GM12875 (cell line): ENCODE results near the gene VWF.
"Not testable (repeated sequence)": the region's sequence is repeated elsewhere in the genome, so short reads cannot be mapped to it uniquely, and the experiment has no call there.

Source experiments
- H3K4me3 ChIP-seq: one replicate; pipeline ENCODE4 v1.5.1; 2011; ENCODE audit warnings: low read depth, low read length, control low read depth
- CTCF ChIP-seq: IDR thresholded peaks from 2 replicates; pipeline ENCODE4 v1.5.1; 2011; ENCODE audit warnings: low read depth, mild to moderate bottlenecking, control low read depth, inconsistent platforms, low read length, moderate library complexity, borderline replicate concordance; ENCODE audit not compliant: insufficient read depth

VWF gene

GRCh38 chr12:6165395-6165794, 40.9 kb upstream of the VWF start:
- no peak overlapping the region for H3K4me3 ChIP-seq
- TF ChIP-seq CTCF: no peak

- no peak overlapping the region for H3K4me3 ChIP-seq
- no peak for TF ChIP-seq CTCF
Measured at GRCh38 chr12:6163416-6164060, 39.1 kb upstream of the VWF start.

GRCh38 chr12:6161124-6161882, 36.8 kb upstream of the VWF start:
- no peak overlapping the region for H3K4me3 ChIP-seq
- TF ChIP-seq CTCF: no peak

- H3K4me3 ChIP-seq: not testable (repeated sequence)
Measured at GRCh38 chr12:6160049-6160649, 35.7 kb upstream of the VWF start.

- not testable (repeated sequence) for H3K4me3 ChIP-seq
Measured at GRCh38 chr12:6159166-6160011, 34.9 kb upstream of the VWF start.

GRCh38 chr12:6158749-6159148, 34.3 kb upstream of the VWF start:
- no peak for TF ChIP-seq CTCF
- H3K4me3 ChIP-seq: no peak overlapping the region

GRCh38 chr12:6158255-6158654, 33.8 kb upstream of the VWF start:
- TF ChIP-seq CTCF: no peak
- H3K4me3 ChIP-seq: no peak overlapping the region
